HL-60 (cell line): ENCODE results near the gene ZNF8.

Source experiments
- GABPA ChIP-seq: IDR thresholded peaks from 2 replicates; pipeline ENCODE4 v1.6.1; 2012; ENCODE audit warnings: low read depth
- POLR2AphosphoS5 ChIP-seq: IDR thresholded peaks from 2 replicates; pipeline ENCODE4 v1.6.1; 2012; ENCODE audit warnings: low read depth
- REST ChIP-seq: IDR thresholded peaks from 2 replicates; pipeline ENCODE4 v1.6.1; 2012; ENCODE audit warnings: low read depth; ENCODE audit not compliant: insufficient replicate concordance
- TF ChIP-seq, protein P1 (sequence below): IDR thresholded peaks from one replicate; pipeline ENCODE4 v1.5.1; 2011; ENCODE audit warnings: low read length, control low read depth, inconsistent platforms; ENCODE audit not compliant: insufficient read depth

DNA sequence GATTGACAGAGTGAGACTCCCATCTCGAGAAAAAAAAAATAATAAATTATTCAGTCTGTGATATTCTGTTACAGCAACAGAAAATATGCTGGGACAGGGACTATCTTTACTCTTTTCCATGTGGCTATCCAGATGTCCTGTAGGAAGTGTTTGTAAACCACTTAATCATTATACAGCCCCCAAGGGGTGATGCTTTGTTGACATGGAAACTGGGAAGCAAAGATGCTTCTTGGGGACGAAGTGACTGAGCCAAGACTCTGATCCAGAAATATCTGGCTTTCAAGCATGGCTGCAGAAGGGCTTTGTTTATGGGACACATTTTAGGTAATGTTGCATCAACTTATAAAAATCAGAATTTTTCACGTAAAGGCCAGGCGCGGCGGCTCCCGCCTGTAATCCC, 5.4 kb downstream of the ZNF8 start:
- TF ChIP-seq, protein P1, sequence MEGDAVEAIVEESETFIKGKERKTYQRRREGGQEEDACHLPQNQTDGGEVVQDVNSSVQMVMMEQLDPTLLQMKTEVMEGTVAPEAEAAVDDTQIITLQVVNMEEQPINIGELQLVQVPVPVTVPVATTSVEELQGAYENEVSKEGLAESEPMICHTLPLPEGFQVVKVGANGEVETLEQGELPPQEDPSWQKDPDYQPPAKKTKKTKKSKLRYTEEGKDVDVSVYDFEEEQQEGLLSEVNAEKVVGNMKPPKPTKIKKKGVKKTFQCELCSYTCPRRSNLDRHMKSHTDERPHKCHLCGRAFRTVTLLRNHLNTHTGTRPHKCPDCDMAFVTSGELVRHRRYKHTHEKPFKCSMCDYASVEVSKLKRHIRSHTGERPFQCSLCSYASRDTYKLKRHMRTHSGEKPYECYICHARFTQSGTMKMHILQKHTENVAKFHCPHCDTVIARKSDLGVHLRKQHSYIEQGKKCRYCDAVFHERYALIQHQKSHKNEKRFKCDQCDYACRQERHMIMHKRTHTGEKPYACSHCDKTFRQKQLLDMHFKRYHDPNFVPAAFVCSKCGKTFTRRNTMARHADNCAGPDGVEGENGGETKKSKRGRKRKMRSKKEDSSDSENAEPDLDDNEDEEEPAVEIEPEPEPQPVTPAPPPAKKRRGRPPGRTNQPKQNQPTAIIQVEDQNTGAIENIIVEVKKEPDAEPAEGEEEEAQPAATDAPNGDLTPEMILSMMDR, result no peak
- TF ChIP-seq POLR2AphosphoS5 (no peak), GABPA (no peak), REST (no peak)
